GM12878 (cell line): ENCODE results near the gene ZNF512. TPM values are rescaled to one million over a fixed set of nuclear protein-coding genes. Genes with fewer than 3 reads are reported as not detected.

Experiments
- BRCA1 ChIP-seq: IDR thresholded peaks from 2 replicates; pipeline ENCODE4 v1.6.1; 2011; ENCODE audit warnings: low read depth, low read length, improper control_type of control experiment
- CHD1 ChIP-seq: IDR thresholded peaks from 2 replicates; pipeline ENCODE4 v1.6.1; 2012; ENCODE audit warnings: low read depth, low read length, improper control_type of control experiment
- CHD2 ChIP-seq: IDR thresholded peaks from 2 replicates; pipeline ENCODE4 v1.6.1; 2011; ENCODE audit warnings: low read depth, low read length, improper control_type of control experiment, borderline replicate concordance
- GATAD2B ChIP-seq: fragments of 450-650 bp; conservative IDR thresholded peaks from 2 replicates; pipeline ENCODE4 v1.6.1; 2017; ENCODE audit warnings: low read depth, mild to moderate bottlenecking, moderate library complexity
- HDAC6 ChIP-seq: fragments of 200-600 bp; sonication (generic); IDR thresholded peaks from one replicate; pipeline ENCODE4 v1.8.0; 2017; ENCODE audit warnings: antibody characterized with exemption; ENCODE audit not compliant: unreplicated experiment
- HDGF ChIP-seq: fragments of 450-650 bp; IDR thresholded peaks from 2 replicates; pipeline ENCODE4 v1.6.1; 2016; ENCODE audit warnings: antibody characterized with exemption
- KAT2A ChIP-seq: conservative IDR thresholded peaks from 2 replicates; pipeline ENCODE4 v1.6.1; 2011; ENCODE audit warnings: low read depth, low read length; ENCODE audit not compliant: control insufficient read depth
- KDM1A ChIP-seq: fragments of 200-600 bp; sonication (generic); IDR thresholded peaks from 2 replicates; pipeline ENCODE4 v1.6.1; 2016; ENCODE audit warnings: borderline replicate concordance
- MTA3 ChIP-seq: IDR thresholded peaks from 2 replicates; pipeline ENCODE4 v1.6.1; 2012; ENCODE audit warnings: low read length, inconsistent platforms, borderline replicate concordance
- NFYB ChIP-seq: IDR thresholded peaks from 2 replicates; pipeline ENCODE4 v1.6.1; 2011; ENCODE audit warnings: low read depth, mild to moderate bottlenecking, low read length, improper control_type of control experiment, moderate library complexity; ENCODE audit not compliant: insufficient read depth
- PKNOX1 ChIP-seq: fragments of 450-650 bp; IDR thresholded peaks from 2 replicates; pipeline ENCODE4 v1.6.1; 2016; ENCODE audit warnings: mild to moderate bottlenecking
- PML ChIP-seq: IDR thresholded peaks from 2 replicates; pipeline ENCODE4 v1.6.1; 2012; ENCODE audit warnings: low read length, inconsistent platforms
- POLR2AphosphoS5 ChIP-seq: IDR thresholded peaks from 2 replicates; pipeline ENCODE4 v1.6.1; 2011; ENCODE audit warnings: mild to moderate bottlenecking, low read length, inconsistent platforms
- RCOR1 ChIP-seq: conservative IDR thresholded peaks from 2 replicates; pipeline ENCODE4 v1.6.1; 2012; ENCODE audit warnings: low read depth, low read length, improper control_type of control experiment
- RELA ChIP-seq: fragments of 450-650 bp; IDR thresholded peaks from 2 replicates; pipeline ENCODE4 v1.8.0; 2014; ENCODE audit warnings: borderline replicate concordance; ENCODE audit not compliant: partially characterized antibody
- RUNX3 ChIP-seq: IDR thresholded peaks from 2 replicates; pipeline ENCODE4 v1.6.1; 2012; ENCODE audit warnings: low read length, inconsistent platforms
- SKIL ChIP-seq: fragments of 450-650 bp; IDR thresholded peaks from 2 replicates; pipeline ENCODE4 v1.6.1; 2017; ENCODE audit warnings: mild to moderate bottlenecking, low read depth, inconsistent platforms; ENCODE audit not compliant: poor library complexity, severe bottlenecking
- SPI1 ChIP-seq: IDR thresholded peaks from 2 replicates; pipeline ENCODE4 v1.6.1; 2011; ENCODE audit warnings: low read depth, mild to moderate bottlenecking, low read length, moderate library complexity, borderline replicate concordance; ENCODE audit not compliant: insufficient read depth
- SREBF2 ChIP-seq: IDR thresholded peaks from 2 replicates; pipeline ENCODE4 v1.6.1; 2012; ENCODE audit warnings: mild to moderate bottlenecking, low read length
- STAT1 ChIP-seq: fragments of 450-650 bp; conservative IDR thresholded peaks from 2 replicates; pipeline ENCODE4 v1.6.1; 2014; ENCODE audit warnings: antibody characterized with exemption, mild to moderate bottlenecking
- TBL1XR1 ChIP-seq: IDR thresholded peaks from 2 replicates; pipeline ENCODE4 v1.6.1; 2012; ENCODE audit warnings: low read depth, low read length, improper control_type of control experiment
- YY1 ChIP-seq: IDR thresholded peaks from 2 replicates; pipeline ENCODE4 v1.6.1; 2011; ENCODE audit warnings: low read depth, mild to moderate bottlenecking, low read length
- polyA plus RNA-seq, 11 experiments: library from polyadenylated mRNA; depleted of rRNA in 4 of 11; unstranded in 6 of 11; stranded (reverse) in 5 of 11; fragments of >200 nt; fragmentation: Nextera tagmentation in 4 of 11; fragmentation: Illumina TruSeq in 1 of 11; extraction: Ambion mirVana in 4 of 11; extraction: Trizol in 1 of 11; gene quantifications; 1 replicate in 1 of 11; 2 replicates in 10 of 11; pipeline versions ENCODE4 v1.2.1 to v1.2.3, GENCODE V29; 2011 to 2016; ENCODE audit warnings: inconsistent platforms in 2 of 11, missing spikeins in 2 of 11, low read depth in 1 of 11
- total RNA-seq, 4 experiments: library from RNA; depleted of rRNA in 3 of 4; stranded (reverse); fragments of >200 nt in 3 of 4; fragmentation: Illumina TruSeq in 1 of 4; extraction: Trizol in 1 of 4; gene quantifications; 2 replicates each; pipeline versions ENCODE4 v1.2.1 to v1.2.3, GENCODE V29; 2013 to 2021
- TF ChIP-seq, protein P1 (sequence below): fragments of 450-650 bp; IDR thresholded peaks from 2 replicates; pipeline ENCODE4 v1.6.1; 2017; ENCODE audit warnings: low read depth, mild to moderate bottlenecking, moderate library complexity

ZNF512 gene
- total and polyA plus RNA-seq, 10 of the 15 experiments (the other 5 are each of a cell fraction or from before 2014, with no cell fraction given) = 14.1 to 61.9 (median 31.2) TPM

DNA sequence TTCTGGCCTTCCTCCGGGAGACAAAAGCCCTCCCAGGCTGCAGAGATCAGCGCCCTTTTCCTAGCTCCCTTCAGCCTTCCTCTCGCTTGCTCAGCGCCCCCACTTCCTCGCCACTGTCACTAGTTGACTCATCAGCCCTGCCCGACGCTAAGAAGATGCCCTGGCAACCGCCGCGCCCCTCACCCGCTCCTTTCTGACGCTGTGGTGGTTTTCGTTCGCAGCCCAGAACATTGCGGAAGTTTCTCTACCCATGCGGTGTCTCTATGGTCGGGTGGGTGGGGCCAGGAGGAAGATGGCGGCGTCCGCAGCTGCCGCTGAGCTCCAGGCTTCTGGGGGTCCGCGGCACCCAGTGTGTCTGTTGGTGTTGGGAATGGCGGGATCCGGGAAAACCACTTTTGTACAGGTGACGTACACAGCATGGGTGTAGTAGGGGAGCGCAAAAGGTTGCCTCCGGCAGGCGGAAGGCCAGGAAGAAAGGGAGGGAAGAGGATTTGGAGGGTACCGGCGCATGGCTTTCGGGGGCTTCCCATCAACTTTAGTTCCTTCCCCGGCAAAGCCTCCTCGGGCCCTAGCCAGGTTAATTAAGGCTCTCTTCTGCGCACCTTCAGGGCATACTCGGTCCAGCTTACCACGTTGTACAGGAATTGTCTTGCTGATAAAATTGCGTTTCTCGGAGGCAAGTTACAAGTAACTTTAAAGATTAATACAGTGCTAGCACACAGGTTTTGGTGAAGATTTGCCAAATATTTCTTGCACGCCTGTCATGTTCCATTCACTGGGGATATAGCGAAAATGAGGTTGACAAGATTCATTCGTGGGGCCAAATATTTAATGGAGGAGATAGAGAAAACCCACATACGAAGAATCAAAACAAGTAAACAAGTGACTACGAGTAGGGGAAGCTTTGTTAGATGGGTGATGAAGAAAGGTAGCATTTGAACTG, 46.2 kb downstream of the ZNF512 start, which contains the start of the genes CCDC121 and GPN1 (continued):
- TF ChIP-seq, protein P1, sequence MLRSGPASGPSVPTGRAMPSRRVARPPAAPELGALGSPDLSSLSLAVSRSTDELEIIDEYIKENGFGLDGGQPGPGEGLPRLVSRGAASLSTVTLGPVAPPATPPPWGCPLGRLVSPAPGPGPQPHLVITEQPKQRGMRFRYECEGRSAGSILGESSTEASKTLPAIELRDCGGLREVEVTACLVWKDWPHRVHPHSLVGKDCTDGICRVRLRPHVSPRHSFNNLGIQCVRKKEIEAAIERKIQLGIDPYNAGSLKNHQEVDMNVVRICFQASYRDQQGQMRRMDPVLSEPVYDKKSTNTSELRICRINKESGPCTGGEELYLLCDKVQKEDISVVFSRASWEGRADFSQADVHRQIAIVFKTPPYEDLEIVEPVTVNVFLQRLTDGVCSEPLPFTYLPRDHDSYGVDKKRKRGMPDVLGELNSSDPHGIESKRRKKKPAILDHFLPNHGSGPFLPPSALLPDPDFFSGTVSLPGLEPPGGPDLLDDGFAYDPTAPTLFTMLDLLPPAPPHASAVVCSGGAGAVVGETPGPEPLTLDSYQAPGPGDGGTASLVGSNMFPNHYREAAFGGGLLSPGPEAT = peak; percentile 93
- TF ChIP-seq NFYB (no peak), SREBF2 (0 out of 2 replicates have a peak, but pooled peaks have one; percentile 19), GATAD2B (0 out of 2 replicates have a peak, but pooled peaks have one; percentile 45), TBL1XR1 (peak; percentile 47; the same call in 1 of the 2 replicates), YY1 (peak; percentile 99), PML (peak; percentile 88; the same call in 1 of the 2 replicates), RCOR1 (no peak), RELA (peak; percentile 93), KDM1A (no peak), KAT2A (no peak), PKNOX1 (peak; percentile 57), CHD1 (no peak), HDAC6 (no peak), BRCA1 (no peak), SKIL (peak; percentile 23), RUNX3 (peak; percentile 92), SPI1 (peak; percentile 77; the same call in 1 of the 2 replicates), POLR2AphosphoS5 (peak; percentile 91), HDGF (peak; percentile 81), MTA3 (0 out of 2 replicates have a peak, but pooled peaks have one; percentile 58), STAT1 (no peak), CHD2 (peak; percentile 90)
